ENCODE measurements around the gene RAD51B.

RAD51B gene

DNA sequence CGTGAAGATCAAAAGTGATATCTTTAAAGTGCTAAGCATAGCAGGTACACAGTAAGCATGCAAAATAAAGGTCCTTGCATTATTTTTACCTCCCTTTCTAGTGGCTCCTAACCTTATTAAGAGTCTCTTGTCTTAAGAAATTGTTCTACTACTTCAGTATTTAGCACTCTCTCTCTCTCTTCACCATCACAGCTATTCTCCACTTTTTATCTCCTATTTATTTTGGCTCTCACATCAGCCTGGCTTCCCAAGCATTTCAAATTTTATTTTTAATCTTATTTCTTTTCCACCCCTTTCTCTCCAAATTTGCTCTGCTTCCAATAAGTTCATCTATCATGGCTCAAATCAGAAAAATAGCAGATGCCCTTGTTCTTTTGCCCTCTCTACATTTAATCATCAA is 212.6 kb downstream of the RAD51B start:
- no peak for DNase-seq (ENCODE audit: low read depth, low spot score)
- TF ChIP-seq CTCF (IDR thresholded peaks at IDR 0.05; ENCODE audit: low read depth, low read length), result no peak
- H3K4me3 ChIP-seq (ENCODE audit: low read depth, low read length), result no peak overlapping the region
- in situ Hi-C loops (cut with HindIII; ENCODE audit: low sequenced_read_pairs), result no loop called here

- in situ Hi-C loops (cut with HindIII; ENCODE audit: low sequenced_read_pairs), result no loop called here
- no peak overlapping the region for H3K4me3 ChIP-seq (ENCODE audit: low read depth, low read length)
- TF ChIP-seq CTCF (IDR thresholded peaks at IDR 0.05; ENCODE audit: low read depth, low read length), result no peak
- DNase-seq (ENCODE audit: low read depth, low spot score), result no peak
These were observed 213.9 kb downstream of the RAD51B start for GRCh38 chr14:68033336-68033932.

DNA sequence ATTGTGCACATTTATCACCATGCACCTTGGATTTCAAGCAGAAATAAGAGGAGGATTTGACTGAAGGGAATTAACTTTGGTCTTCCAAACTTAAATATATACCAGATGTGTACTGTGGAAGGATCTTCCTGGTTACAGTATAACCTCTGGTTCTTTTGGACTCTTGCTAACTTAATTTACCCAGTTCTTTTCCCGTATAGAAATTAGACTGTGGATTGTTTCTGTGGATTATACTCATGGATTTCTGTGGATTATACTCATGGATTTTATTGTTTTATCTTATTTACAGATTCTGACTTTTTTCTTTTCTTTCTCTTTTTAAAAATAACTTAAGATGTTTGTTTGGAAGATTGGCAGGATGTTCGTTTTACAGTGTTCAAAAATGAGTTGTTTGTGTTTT is 215.3 kb downstream of the RAD51B start:
- no peak overlapping the region for H3K4me3 ChIP-seq (ENCODE audit: low read depth, low read length)
- DNase-seq (ENCODE audit: low read depth, low spot score), result no peak
- in situ Hi-C loops (cut with HindIII; ENCODE audit: low sequenced_read_pairs), result no loop called here
- TF ChIP-seq CTCF (IDR thresholded peaks at IDR 0.05; ENCODE audit: low read depth, low read length), result no peak

GRCh38 chr14:68036202-68036601 is 216.6 kb downstream of the RAD51B start:
- DNase-seq (ENCODE audit: low read depth, low spot score), result no peak
- TF ChIP-seq CTCF (IDR thresholded peaks at IDR 0.05; ENCODE audit: low read depth, low read length), result no peak
- no peak overlapping the region for H3K4me3 ChIP-seq (ENCODE audit: low read depth, low read length)
- in situ Hi-C loops (cut with HindIII; ENCODE audit: low sequenced_read_pairs), result no loop called here

- H3K4me3 ChIP-seq (ENCODE audit: low read depth, low read length), result no peak overlapping the region
- in situ Hi-C loops (cut with HindIII; ENCODE audit: low sequenced_read_pairs), result no loop called here
- no peak for TF ChIP-seq CTCF (IDR thresholded peaks at IDR 0.05; ENCODE audit: low read depth, low read length)
- peak; percentile 4 for DNase-seq (ENCODE audit: low read depth, low spot score)
These were observed 220.0 kb downstream of the RAD51B start for GRCh38 chr14:68039593-68039992.

GRCh38 chr14:68040633-68041369 is 221.2 kb downstream of the RAD51B start:
- H3K4me3 ChIP-seq (ENCODE audit: low read depth, low read length), result no peak overlapping the region
- no peak for TF ChIP-seq CTCF (IDR thresholded peaks at IDR 0.05; ENCODE audit: low read depth, low read length)
- in situ Hi-C loops (cut with HindIII; ENCODE audit: low sequenced_read_pairs), result no loop called here
- no peak for DNase-seq (ENCODE audit: low read depth, low spot score)
